Erythroblast (primary cell): ENCODE results near the gene SEC14L3.

ENCODE experiments used
- DNase-seq, 2 experiments: peaks; one replicate each; lab custom pipeline; 2025; lab: John Stamatoyannopoulos, UW
- GATA1 ChIP-seq: IDR thresholded peaks from 2 replicates; pipeline ENCODE4 v1.6.1; 2011; ENCODE audit warnings: low read depth, mild to moderate bottlenecking, control low read depth, low read length, moderate library complexity
- POLR2A ChIP-seq: IDR thresholded peaks from 2 replicates; pipeline ENCODE4 v1.6.1; 2011; ENCODE audit warnings: mild to moderate bottlenecking, low read length

Gene SEC14L3

GRCh38 chr22:30445438-30446145 lies 26.2 kb downstream of the SEC14L3 start:
- TF ChIP-seq GATA1 (no peak), POLR2A (no peak)

GRCh38 chr22:30444632-30445437 lies 27.0 kb downstream of the SEC14L3 start:
- DNase-seq: peak; percentile 82 to 86
- TF ChIP-seq GATA1 (no peak), POLR2A (peak; percentile 69)

More at GRCh38 chr22:30445438-30446145, 26.2 kb downstream of the SEC14L3 start:
- DNase-seq: no peak

DNA sequence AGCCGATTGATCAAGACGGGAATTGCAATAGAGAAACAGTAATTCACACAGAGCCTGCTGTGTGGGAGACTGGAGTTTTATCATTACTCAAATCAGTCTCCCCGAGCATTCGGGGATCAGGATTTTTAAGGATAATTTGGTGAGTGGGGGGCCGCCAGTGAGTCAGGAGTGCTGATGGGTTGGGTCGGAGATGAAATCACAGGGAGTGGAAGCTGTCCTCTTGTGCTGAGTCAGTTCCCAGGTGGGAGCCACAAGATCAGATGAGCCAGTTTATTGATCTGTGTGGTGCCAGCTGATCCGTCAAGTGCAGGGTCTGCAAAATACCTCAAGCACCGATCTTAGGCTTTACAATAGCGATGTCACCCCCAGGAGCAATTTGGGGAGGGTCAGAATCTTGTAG lies 30.7 kb downstream of the SEC14L3 start:
- no peak for TF ChIP-seq GATA1
- TF ChIP-seq POLR2A: no peak
- no peak for DNase-seq

- DNase-seq: no peak
- TF ChIP-seq GATA1 (no peak), POLR2A (no peak)
Measured at GRCh38 chr22:30439836-30440235, 32.0 kb downstream of the SEC14L3 start.

DNA sequence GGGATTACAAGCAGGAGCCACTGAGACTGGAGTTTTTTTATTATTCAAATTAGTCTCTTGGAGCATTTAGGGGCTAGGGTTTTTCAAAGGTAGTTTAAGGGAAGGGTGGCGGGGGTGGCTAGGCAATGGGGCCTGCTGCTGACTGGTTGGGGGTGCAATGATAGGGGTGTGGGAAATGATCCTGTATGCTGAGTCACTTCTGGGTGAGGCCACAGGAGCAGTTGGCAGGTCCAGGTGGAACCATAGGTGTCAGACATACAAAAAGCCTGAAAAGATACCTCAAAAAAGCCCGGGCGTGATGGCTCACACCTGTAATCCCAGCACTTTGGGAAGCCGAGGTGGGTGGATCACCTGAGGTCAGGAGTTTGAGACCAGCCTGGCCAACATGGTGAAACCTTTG lies 32.6 kb downstream of the SEC14L3 start:
- TF ChIP-seq GATA1: no peak
- TF ChIP-seq POLR2A: no peak
- DNase-seq: no peak

DNA sequence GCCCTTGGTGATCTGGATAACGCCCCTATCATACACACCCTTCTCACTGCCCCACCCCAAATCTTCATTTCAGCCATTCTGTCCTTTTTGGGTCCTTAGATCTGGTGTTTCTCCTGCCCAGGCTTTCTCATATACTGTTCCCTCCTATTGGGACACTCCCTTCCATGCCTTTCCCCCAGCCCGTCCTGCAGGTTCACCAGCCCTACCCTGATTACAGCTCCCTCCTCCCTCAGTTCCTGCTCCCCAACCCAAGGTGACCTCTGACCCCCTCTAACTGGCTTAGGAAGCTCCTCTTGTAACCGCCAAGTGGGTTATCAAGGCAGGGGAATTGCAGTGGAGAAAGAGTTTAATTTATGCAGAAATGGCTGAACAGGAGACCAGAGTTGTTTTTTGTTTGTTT lies 33.3 kb downstream of the SEC14L3 start:
- TF ChIP-seq POLR2A (no peak), GATA1 (no peak)
- DNase-seq: peak; percentile 21 to 48

GRCh38 chr22:30436196-30436595 lies 35.6 kb downstream of the SEC14L3 start:
- no peak for DNase-seq
- TF ChIP-seq POLR2A (no peak), GATA1 (no peak)

DNA sequence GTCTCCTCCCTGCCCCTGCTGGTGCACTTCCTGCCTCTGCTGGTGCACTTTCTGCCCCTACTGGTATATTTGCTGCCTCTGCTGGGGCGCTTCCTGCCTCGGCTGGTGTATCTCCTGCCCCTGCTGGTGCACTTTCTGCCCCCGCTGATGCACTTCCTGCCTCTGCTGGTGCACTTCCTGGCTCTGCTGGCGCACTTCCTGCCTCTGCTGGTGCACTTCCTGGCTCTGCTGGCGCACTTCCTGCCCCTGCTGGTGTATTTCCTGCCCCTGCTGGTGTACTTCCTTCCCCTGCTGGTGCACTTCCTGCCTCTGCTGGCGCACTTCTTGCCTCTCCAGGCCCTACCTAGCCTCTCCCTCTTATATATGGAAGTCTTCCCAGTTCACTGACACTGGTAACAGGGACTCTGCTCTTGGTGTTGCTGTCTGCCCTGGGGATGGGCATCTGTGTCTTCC lies 36.1 kb downstream of the SEC14L3 start:
- peak; percentile 53 to 77 for DNase-seq
- TF ChIP-seq POLR2A: no peak
- TF ChIP-seq GATA1: no peak

- no peak for TF ChIP-seq POLR2A
- no peak for TF ChIP-seq GATA1
- DNase-seq: peak in 1 of 2 experiments; percentile 18
Measured at GRCh38 chr22:30434843-30435242, 37.0 kb downstream of the SEC14L3 start.

DNA sequence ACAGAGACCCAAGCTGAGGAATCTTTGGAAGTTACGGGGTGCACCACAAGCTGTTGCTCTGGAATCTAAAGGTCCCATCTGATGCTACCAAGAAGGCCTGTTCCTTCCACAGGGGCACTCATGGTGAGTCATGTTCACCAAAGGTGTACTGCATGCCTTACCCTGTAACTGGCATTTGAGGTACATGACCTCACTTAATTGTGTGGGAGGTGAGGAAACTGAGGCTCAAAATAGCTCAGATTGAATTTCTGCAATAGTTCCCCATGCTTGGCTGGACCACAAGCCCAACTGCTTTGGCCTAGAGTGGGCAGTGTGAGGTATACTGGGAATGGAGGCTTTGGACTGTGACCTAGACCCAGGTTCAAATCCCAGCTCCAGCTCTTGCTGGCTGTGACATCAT lies 38.0 kb downstream of the SEC14L3 start:
- TF ChIP-seq POLR2A (no peak), GATA1 (no peak)
- DNase-seq: no peak

DNA sequence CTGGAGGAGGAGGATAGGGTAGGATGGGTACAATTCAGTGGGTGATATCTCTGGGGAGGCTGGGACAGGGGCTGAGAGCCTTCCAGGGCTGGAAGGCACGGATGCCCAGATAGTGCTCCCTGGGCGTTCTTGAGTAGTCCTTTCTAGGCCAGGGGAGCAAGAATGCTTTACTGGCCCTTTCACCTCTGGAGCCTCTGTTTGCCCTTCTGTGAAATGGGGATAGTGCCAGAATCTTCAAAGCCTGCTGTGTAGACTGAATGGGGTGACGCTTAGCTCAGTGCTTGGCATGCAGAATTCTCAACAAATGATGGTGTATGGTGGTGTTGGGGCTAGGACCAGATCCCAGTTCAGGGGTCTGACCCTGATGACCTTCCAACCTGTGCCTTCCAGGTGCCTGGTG lies 38.6 kb downstream of the SEC14L3 start:
- DNase-seq: no peak
- TF ChIP-seq POLR2A: no peak
- no peak for TF ChIP-seq GATA1

- TF ChIP-seq GATA1 (no peak), POLR2A (no peak)
- no peak for DNase-seq
Measured at GRCh38 chr22:30432520-30432919, 39.3 kb downstream of the SEC14L3 start.

DNA sequence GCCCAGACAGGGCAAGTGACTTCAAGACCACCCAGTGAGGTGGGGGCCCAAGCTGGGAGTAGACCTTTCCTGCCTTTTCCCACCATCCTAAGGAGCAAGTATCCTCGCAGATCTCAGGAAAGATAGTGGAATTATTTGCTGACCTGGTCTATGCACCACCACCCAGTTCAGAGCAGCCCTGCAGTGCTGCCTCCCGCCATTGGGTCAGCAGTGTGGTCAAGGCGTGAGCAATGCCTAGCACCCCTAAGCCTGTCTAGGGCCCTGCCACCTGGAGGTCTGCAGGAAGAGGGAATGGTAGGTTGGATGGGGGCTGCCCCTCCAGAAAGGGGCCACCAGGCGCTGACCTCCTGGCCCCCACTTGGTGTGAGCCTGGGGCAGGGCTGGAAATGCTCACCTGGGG lies 39.7 kb downstream of the SEC14L3 start:
- DNase-seq: no peak
- TF ChIP-seq GATA1: no peak
- no peak for TF ChIP-seq POLR2A

DNA sequence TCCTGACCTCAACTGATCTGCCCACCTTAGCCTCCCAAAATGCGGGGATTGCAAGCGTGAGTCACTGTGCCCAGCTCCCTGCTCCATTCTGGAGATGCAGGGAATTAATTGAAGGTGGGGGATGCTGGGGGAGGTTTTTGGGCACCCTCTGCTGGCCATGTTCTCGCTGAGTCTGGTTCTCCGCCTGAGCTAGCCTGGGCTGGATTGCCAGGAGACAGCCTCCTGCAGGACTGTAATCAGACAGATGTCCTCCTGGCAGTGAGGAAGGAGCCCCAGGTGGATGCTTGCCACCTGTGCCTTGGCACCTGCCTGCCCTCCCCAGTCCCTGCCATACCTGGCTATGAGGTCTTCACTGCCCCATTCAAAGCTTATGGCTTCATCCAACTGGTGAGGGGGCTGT lies 40.9 kb downstream of the SEC14L3 start:
- TF ChIP-seq GATA1 (no peak), POLR2A (no peak)
- DNase-seq: no peak

DNA sequence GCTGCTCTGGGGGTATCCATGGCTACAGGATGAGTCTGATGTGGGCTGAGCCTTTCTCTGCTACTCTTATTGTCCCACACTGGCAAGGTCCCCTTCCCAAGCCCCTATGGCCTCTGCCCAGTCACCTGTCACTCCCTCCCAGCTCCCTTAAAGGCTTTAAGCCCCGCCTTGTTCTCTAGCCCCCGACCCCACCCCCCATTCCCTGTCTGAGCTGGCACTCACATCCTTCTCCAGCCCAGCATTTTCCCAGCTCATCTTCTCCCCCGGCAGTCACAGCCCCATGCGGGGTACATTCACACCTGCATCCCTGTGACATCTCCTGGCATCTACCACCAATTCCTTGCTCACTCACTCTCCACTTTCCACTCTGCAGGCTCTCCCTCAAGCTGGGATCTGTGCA lies 41.9 kb downstream of the SEC14L3 start:
- DNase-seq: no peak
- TF ChIP-seq POLR2A: no peak
- TF ChIP-seq GATA1: no peak
